Keratinocyte (primary cell): ENCODE data around the gene TFF3. TPM values are rescaled to one million over a fixed set of nuclear protein-coding genes. Genes with fewer than 3 reads are reported as not detected.

Experiments
- DNase-seq: peaks from one replicate; pipeline ENCODE4 v3.0.0-alpha.2; 2011; ENCODE audit warnings: low read depth, missing footprints, low spot score
- FAIRE-seq: peaks from 2 replicates; lab custom pipeline; 2011; peaks lifted over from hg19 to GRCh38; lab: Jason Lieb, UNC
- H2AFZ ChIP-seq: 2 replicates; pipeline ENCODE4 v1.6.0; 2012; ENCODE audit warnings: low read length, control low read depth, inconsistent platforms; ENCODE audit not compliant: control insufficient read depth
- H3K27ac ChIP-seq: 2 replicates; pipeline ENCODE4 v1.5.1; 2011; ENCODE audit warnings: low read length; ENCODE audit not compliant: control insufficient read depth, insufficient read depth
- H3K27me3 ChIP-seq: 3 replicates; pipeline ENCODE4 v1.6.0; 2011; ENCODE audit warnings: low read length; ENCODE audit not compliant: control insufficient read depth, insufficient read depth; ENCODE audit errors: extremely low read depth
- H3K36me3 ChIP-seq, 2 experiments: 2 replicates in 1 of 2; 3 replicates in 1 of 2; pipeline ENCODE4 v1.5.1; 2011; ENCODE audit warnings: low read length in 2 of 2, mild to moderate bottlenecking in 1 of 2; ENCODE audit not compliant: control insufficient read depth in 2 of 2, insufficient read depth in 2 of 2; ENCODE audit errors: extremely low read depth in 1 of 2
- H3K4me1 ChIP-seq: 3 replicates; pipeline ENCODE4 v1.5.1; 2011; ENCODE audit warnings: low read length; ENCODE audit not compliant: control insufficient read depth, insufficient read depth; ENCODE audit errors: extremely low read depth
- H3K4me2 ChIP-seq: 3 replicates; pipeline ENCODE4 v1.6.0; 2011; ENCODE audit warnings: low read depth, low read length; ENCODE audit not compliant: control insufficient read depth, insufficient read depth; ENCODE audit errors: extremely low read depth
- H3K4me3 ChIP-seq, 3 experiments: fragments of 200-600 bp in 1 of 3; sonication (generic) in 1 of 3; 2 replicates in 2 of 3; 3 replicates in 1 of 3; pipeline ENCODE4 v1.5.1; 2011 to 2016; ENCODE audit warnings: low read length in 3 of 3, mild to moderate bottlenecking in 3 of 3, control low read depth in 2 of 3, inconsistent platforms in 1 of 3, low read depth in 1 of 3, mixed read lengths in 1 of 3, mixed run types in 1 of 3, moderate library complexity in 1 of 3; ENCODE audit not compliant: control insufficient read depth in 2 of 3, insufficient read depth in 2 of 3; ENCODE audit errors: extremely low read depth in 1 of 3
- H3K79me2 ChIP-seq: 2 replicates; pipeline ENCODE4 v1.6.0; 2012; ENCODE audit warnings: low read length; ENCODE audit not compliant: control insufficient read depth, insufficient read depth
- H3K9ac ChIP-seq: 3 replicates; pipeline ENCODE4 v1.6.0; 2011; ENCODE audit warnings: low read length; ENCODE audit not compliant: control insufficient read depth, insufficient read depth; ENCODE audit errors: extremely low read depth
- H3K9me1 ChIP-seq: 3 replicates; pipeline ENCODE4 v1.6.0; 2011; ENCODE audit warnings: low read length; ENCODE audit not compliant: control insufficient read depth, insufficient read depth; ENCODE audit errors: extremely low read depth
- H3K9me3 ChIP-seq: 2 replicates; pipeline ENCODE4 v1.5.1; 2012; ENCODE audit warnings: low read depth, low read length; ENCODE audit not compliant: control insufficient read depth
- H4K20me1 ChIP-seq: 3 replicates; pipeline ENCODE4 v1.6.0; 2011; ENCODE audit warnings: low read length; ENCODE audit not compliant: control insufficient read depth, insufficient read depth; ENCODE audit errors: extremely low read depth
- CTCF ChIP-seq, 3 experiments: IDR thresholded peaks in 1 of 3; conservative IDR thresholded peaks in 1 of 3; optimal IDR thresholded peaks in 1 of 3; 2 replicates in 2 of 3; 3 replicates in 1 of 3; pipeline versions ENCODE3 to v1.5.1; 2011; ENCODE audit warnings: low read length in 3 of 3, mild to moderate bottlenecking in 3 of 3, moderate library complexity in 2 of 3, control low read depth in 1 of 3, inconsistent platforms in 1 of 3; ENCODE audit not compliant: insufficient read depth in 2 of 3; ENCODE audit errors: extremely low read depth in 1 of 3
- EZH2 ChIP-seq: IDR thresholded peaks from one replicate; pipeline ENCODE4 v1.6.1; 2012; ENCODE audit warnings: inconsistent platforms, mild to moderate bottlenecking, low read length, moderate library complexity
- dilution Hi-C: fragments of 300-500 bp; cut with MboI; formaldehyde crosslinking; loops from one replicate; pipeline ENCODE4 v1.7.0; 2020; ENCODE audit warnings: low sequenced_read_pairs; ENCODE audit not compliant: extremely low pct_ligation_motif_present
- polyA plus RNA-seq, 5 experiments: library from polyadenylated mRNA; depleted of rRNA in 3 of 5; stranded (reverse) in 3 of 5; stranded (forward) in 1 of 5; unstranded in 1 of 5; fragments of >200 nt; gene quantifications; 1 replicate in 1 of 5; 2 replicates in 3 of 5; 3 replicates in 1 of 5; pipeline versions ENCODE4 v1.2.1 to v1.2.3, GENCODE V29; 2011 to 2012; ENCODE audit warnings: missing spikeins in 2 of 5, low read depth in 1 of 5, low replicate concordance in 1 of 5

TFF3 gene
- polyA plus RNA-seq, 1 donor (not counting 4 experiments of a cell fraction or from before 2014, with no cell fraction given) = not detected

GRCh38 chr21:42299324-42300044 is 15.7 kb downstream of the TFF3 start:
- Histone ChIP-seq H3K4me3 (no peak overlapping the region), H2AFZ (no peak overlapping the region), H3K27ac (no peak overlapping the region), H3K9ac (no peak overlapping the region), H3K4me1 (no peaks in the 10 kb centered on the region), H3K79me2 (no peaks in the 10 kb centered on the region), H3K27me3 (peaks cover 10% of the 10 kb centered on the region), H3K4me2 (no peak overlapping the region), H3K36me3 (no peaks in the 10 kb centered on the region), H3K9me1 (no peaks in the 10 kb centered on the region), H4K20me1 (no peaks in the 10 kb centered on the region), H3K9me3 (no peaks in the 10 kb centered on the region)
- FAIRE-seq = no peak
- dilution Hi-C loops = no loop called here
- DNase-seq = no peak
- TF ChIP-seq EZH2 (no peak), CTCF (optimal IDR thresholded peaks at IDR 0.05 in 1 of 3, IDR thresholded peaks at IDR 0.05 in 1 of 3, conservative IDR thresholded peaks at IDR 0.05 in 1 of 3; ENCODE audit: extremely low read depth in 1 of 3, insufficient read depth in 2 of 3, low read length in 3 of 3) (no peak)

- H3K9me3 ChIP-seq = peaks cover under 1% of the 10 kb centered on the region
- H2AFZ ChIP-seq = no peak overlapping the region
- H3K4me2 ChIP-seq = no peak overlapping the region
- FAIRE-seq (no peak), DNase-seq (no peak)
- H3K36me3 ChIP-seq = no peaks in the 10 kb centered on the region
- H4K20me1 ChIP-seq = no peaks in the 10 kb centered on the region
- TF ChIP-seq CTCF (optimal IDR thresholded peaks at IDR 0.05 in 1 of 3, IDR thresholded peaks at IDR 0.05 in 1 of 3, conservative IDR thresholded peaks at IDR 0.05 in 1 of 3; ENCODE audit: extremely low read depth in 1 of 3, insufficient read depth in 2 of 3, low read length in 3 of 3) (no peak), EZH2 (no peak)
- no peaks in the 10 kb centered on the region for H3K9me1 ChIP-seq
- no peak overlapping the region for H3K9ac ChIP-seq
- no peak overlapping the region for H3K4me3 ChIP-seq
- dilution Hi-C loops = no loop called here
- H3K79me2 ChIP-seq = no peaks in the 10 kb centered on the region
- H3K27ac ChIP-seq = no peak overlapping the region
- H3K27me3 ChIP-seq = peaks cover 10% of the 10 kb centered on the region
- H3K4me1 ChIP-seq = no peaks in the 10 kb centered on the region
These were observed 16.6 kb downstream of the TFF3 start for GRCh38 chr21:42298657-42299056.
